NT2/D1 (cell line): ENCODE results near the gene ZBTB46.

Experiments
- YY1 ChIP-seq: IDR thresholded peaks from 2 replicates; pipeline ENCODE4 v1.6.1; 2011; ENCODE audit not compliant: insufficient read length, insufficient read depth
- ZNF274 ChIP-seq: IDR thresholded peaks from 2 replicates; pipeline ENCODE4 v1.6.1; 2011; ENCODE audit warnings: mild to moderate bottlenecking, low read depth, low read length

GRCh38 chr20:63843778-63844177 is 12.7 kb upstream of the ZBTB46 start:
- no peak for TF ChIP-seq YY1
- TF ChIP-seq ZNF274: no peak
